C4-2B (cell line): ENCODE results near the gene ATP13A2.

ENCODE experiments used
- CTCF ChIP-seq: fragments of 450-650 bp; conservative IDR thresholded peaks from 2 replicates; pipeline ENCODE4 v1.5.1; 2017; ENCODE audit warnings: mild to moderate bottlenecking
- ZFX ChIP-seq: fragments of 450-650 bp; IDR thresholded peaks from 2 replicates; pipeline ENCODE4 v1.6.1; 2017

GRCh38 chr1:16986113-16986512 is 25.6 kb downstream of the ATP13A2 start:
- TF ChIP-seq CTCF: no peak
- TF ChIP-seq ZFX: no peak
